HepG2 (cell line): Measurements from ENCODE around the gene NEDD8. TPM values are rescaled to one million over a fixed set of nuclear protein-coding genes. Genes with fewer than 3 reads are reported as not detected.

Source experiments
- ATAC-seq: fragments of 200-7000 bp; cut with Tn5 transposase; 3 replicates; pipeline ENCODE4 v1.9.1; 2020; ENCODE audit warnings: mild to moderate bottlenecking, moderate library complexity
- BruUV-seq: library from RNA; stranded (reverse); fragments of 400-500 nt; replicated peaks from 2 replicates; lab custom pipeline; 2021; lab: Mats Ljungman, UMichigan
- CTCF ChIA-PET: fragments of 300-600 bp; formaldehyde crosslinking; extraction: SDS; loops from one replicate; lab custom pipeline; 2021; ENCODE audit warnings: low total read pairs, inconsistent platforms, low intra/inter-chr PET ratio; lab: Yijun Ruan, JAX
- POLR2A ChIA-PET: fragments of 350-600 bp; sonication (Branson Sonifier 250); formaldehyde crosslinking; loops from one replicate; lab custom pipeline; 2020; ENCODE audit warnings: antibody characterized with exemption, inconsistent platforms; lab: Yijun Ruan, JAX
- DNase-seq: peaks from one replicate; pipeline ENCODE4 v3.0.0-alpha.2; 2015; ENCODE audit warnings: low spot score
- FAIRE-seq: peaks from 3 replicates; lab custom pipeline; 2011; peaks lifted over from hg19 to GRCh38; lab: Jason Lieb, UNC
- H2AFZ ChIP-seq: one replicate; pipeline ENCODE4 v1.6.1; 2011; ENCODE audit warnings: low read length, inconsistent platforms
- H3K27ac ChIP-seq: fragments of 300-600 bp; 3 replicates; pipeline ENCODE4 v1.8.0; 2011; ENCODE audit warnings: mixed run types, mild to moderate bottlenecking, mixed read lengths, low read length, inconsistent platforms; ENCODE audit not compliant: insufficient read depth; ENCODE audit errors: extremely low read length
- H3K27me3 ChIP-seq, 2 experiments: fragments of 200-600 bp in 1 of 2; 2 replicates in 1 of 2; 3 replicates in 1 of 2; pipeline versions ENCODE4 v1.6.0 to v1.8.0; 2011; ENCODE audit warnings: low read length in 2 of 2, mild to moderate bottlenecking in 2 of 2, moderate library complexity in 2 of 2, inconsistent platforms in 1 of 2; ENCODE audit not compliant: insufficient read depth in 2 of 2, control insufficient read depth in 1 of 2
- H3K36me3 ChIP-seq, 2 experiments: fragments of 200-600 bp in 1 of 2; replicated peaks in 1 of 2; 2 replicates in 1 of 2; 3 replicates in 1 of 2; pipeline versions ENCODE4 v1.5.1 to v1.8.0; 2011; ENCODE audit warnings: low read length in 2 of 2, inconsistent platforms in 1 of 2; ENCODE audit not compliant: insufficient read depth in 2 of 2, control insufficient read depth in 1 of 2
- H3K4me1 ChIP-seq: 2 replicates; pipeline ENCODE4 v1.5.1; 2012; ENCODE audit warnings: low read length, inconsistent platforms; ENCODE audit not compliant: insufficient read depth
- H3K4me2 ChIP-seq: 2 replicates; pipeline ENCODE4 v1.6.0; 2011; ENCODE audit warnings: low read depth, low read length, inconsistent platforms
- H3K4me3 ChIP-seq, 3 experiments: fragments of 200-600 bp in 1 of 3; sonication (generic), shearing (Covaris generic) in 1 of 3; replicated peaks in 1 of 3; 2 replicates each; pipeline ENCODE4 v1.5.1; 2011 to 2016; ENCODE audit warnings: low read length in 3 of 3, inconsistent platforms in 2 of 3, low read depth in 2 of 3, mild to moderate bottlenecking in 2 of 3, control low read depth in 1 of 3, mixed read lengths in 1 of 3; ENCODE audit not compliant: insufficient read depth in 1 of 3
- H3K79me2 ChIP-seq: one replicate; pipeline ENCODE4 v1.6.1; 2011; ENCODE audit warnings: low read length, inconsistent platforms; ENCODE audit not compliant: insufficient read depth
- H3K9ac ChIP-seq: 2 replicates; pipeline ENCODE4 v1.6.0; 2011; ENCODE audit warnings: mild to moderate bottlenecking, low read depth, low read length, inconsistent platforms; ENCODE audit not compliant: insufficient read depth
- H3K9me3 ChIP-seq: 2 replicates; pipeline ENCODE4 v1.5.1; 2012; ENCODE audit warnings: mild to moderate bottlenecking, low read length
- H4K20me1 ChIP-seq: 2 replicates; pipeline ENCODE4 v1.6.0; 2011; ENCODE audit warnings: inconsistent platforms, mild to moderate bottlenecking, low read length, moderate library complexity; ENCODE audit not compliant: insufficient read depth
- AGO2 ChIP-seq: fragments of 200-400 bp; formaldehyde crosslinking; optimal IDR thresholded peaks from 2 replicates; pipeline ENCODE3; 2017; ENCODE audit warnings: mild to moderate bottlenecking, low read depth, low read length, moderate library complexity
- AHDC1 ChIP-seq: sonication (generic); formaldehyde crosslinking; IDR thresholded peaks from 2 replicates; pipeline ENCODE4 v1.5.1; 2020; ENCODE audit warnings: mild to moderate bottlenecking, missing genetic modification reagents, borderline replicate concordance
- ATF4 ChIP-seq, 2 experiments: fragments of 450-650 bp in 1 of 2; sonication (generic) in 1 of 2; formaldehyde crosslinking; IDR thresholded peaks; 2 replicates each; pipeline versions ENCODE4 v1.5.0 to v1.8.0; 2020 to 2022; ENCODE audit warnings: mild to moderate bottlenecking in 1 of 2, missing genetic modification reagents in 1 of 2
- MAFF ChIP-seq: IDR thresholded peaks from 2 replicates; pipeline ENCODE4 v1.6.1; 2011; ENCODE audit warnings: low read depth, low read length, improper control_type of control experiment
- POGZ ChIP-seq: sonication (generic); formaldehyde crosslinking; IDR thresholded peaks from 2 replicates; pipeline ENCODE4 v1.4.0; 2020; ENCODE audit warnings: mild to moderate bottlenecking, missing genetic modification reagents
- POLR2AphosphoS5 ChIP-seq: IDR thresholded peaks from 2 replicates; pipeline ENCODE4 v1.6.1; 2012; ENCODE audit warnings: low read depth, low read length
- RBFOX2 ChIP-seq: fragments of 200-400 bp; formaldehyde crosslinking; IDR thresholded peaks from 2 replicates; pipeline ENCODE4 v1.6.1; 2017; ENCODE audit warnings: low read depth, mild to moderate bottlenecking, low read length
- REL ChIP-seq: sonication (generic); formaldehyde crosslinking; conservative IDR thresholded peaks from 2 replicates; pipeline ENCODE4 v1.8.0; 2022; ENCODE audit warnings: mild to moderate bottlenecking, missing genetic modification reagents, moderate library complexity
- SP140L ChIP-seq: sonication (generic); formaldehyde crosslinking; IDR thresholded peaks from 2 replicates; pipeline ENCODE4 v1.4.0; 2020; ENCODE audit warnings: missing genetic modification reagents, borderline replicate concordance
- ZBTB34 ChIP-seq: sonication (generic); formaldehyde crosslinking; IDR thresholded peaks from 2 replicates; pipeline ENCODE4 v1.8.0; 2022; ENCODE audit warnings: mild to moderate bottlenecking, missing genetic modification reagents
- ZNF75D ChIP-seq: sonication (generic); formaldehyde crosslinking; IDR thresholded peaks from 2 replicates; pipeline ENCODE4 v1.8.1; 2023; ENCODE audit warnings: missing genetic modification reagents, mild to moderate bottlenecking, borderline replicate concordance
- ZSCAN5A ChIP-seq: sonication (generic); formaldehyde crosslinking; IDR thresholded peaks from 2 replicates; pipeline ENCODE4 v1.8.0; 2022; ENCODE audit warnings: mild to moderate bottlenecking, missing genetic modification reagents, borderline replicate concordance
- WGBS: methylation state at CpG from one replicate; pipeline ENCODE4 v1.1.6; 2017; ENCODE audit warnings: low lambda C conversion rate; 5-methylcytosine and 5-hydroxymethylcytosine counted together
- in situ Hi-C: cut with HindIII; loops from 2 replicates; pipeline ENCODE4 v1.10.0; 2017; ENCODE audit warnings: low pct_unique_long_range_greater_than_20kb; ENCODE audit not compliant: extremely low pct_ligation_motif_present
- intact Hi-C: fragments of 100-400 bp; cut with micrococcal nuclease; formaldehyde crosslinking; loops from one replicate; pipeline ENCODE4 v1.10.0; 2022; ENCODE audit not compliant: unreplicated experiment
- polyA plus RNA-seq, 8 experiments: library from polyadenylated mRNA; depleted of rRNA in 3 of 8; stranded (reverse) in 7 of 8; unstranded in 1 of 8; fragments of >200 nt; fragmentation: Illumina TruSeq in 4 of 8; extraction: Trizol in 4 of 8; gene quantifications; 2 replicates each; pipeline versions ENCODE4 v1.2.1 to v1.2.3, GENCODE V29; 2011 to 2016; ENCODE audit warnings: low read depth in 4 of 8, missing spikeins in 1 of 8, mixed read lengths in 1 of 8; ENCODE audit not compliant: insufficient read depth in 1 of 8
- total RNA-seq, 5 experiments: library from RNA; depleted of rRNA; stranded (reverse); fragments of >200 nt; fragmentation: Illumina TruSeq; extraction: Trizol; gene quantifications; 2 replicates each; pipeline ENCODE4 v1.2.3, GENCODE V29; 2016; ENCODE audit warnings: low read depth in 1 of 5

The NEDD8 gene
- total and polyA plus RNA-seq, 2 of the 13 experiments (the other 11 are each of a cell fraction or from before 2014, with no cell fraction given), result 535 to 713 TPM

GRCh38 chr14:24204163-24205146 lies 27.7 kb downstream of the NEDD8 start:
- H3K79me2 ChIP-seq, result no peaks in the 10 kb centered on the region
- in situ Hi-C loops, result no loop called here
- no peaks in the 10 kb centered on the region for H3K4me1 ChIP-seq
- H4K20me1 ChIP-seq, result no peaks in the 10 kb centered on the region
- intact Hi-C loops, result no loop called here
- no peak overlapping the region for H3K4me2 ChIP-seq
- ATAC-seq, result no peak
- no peak for DNase-seq
- H2AFZ ChIP-seq, result no peak overlapping the region
- ChIA-PET POLR2A (interaction anchor here (0.8 to 2.9 kb wide), 6 partner anchors 8 to 63 kb away, joined by 3 to 23 read pairs (median 6); partner anchors contain the start of genes CHMP4A, EMC9, PSME2 and RNF31), CTCF (no interaction called here)
- peaks cover 32 to 41% of the 10 kb centered on the region in 2 experiments; a peak in 4 of 5 replicates for H3K36me3 ChIP-seq
- H3K4me3 ChIP-seq, result no peak overlapping the region
- no peak overlapping the region for H3K27ac ChIP-seq
- no peaks in the 10 kb centered on the region for H3K9me3 ChIP-seq
- 95% methylated on average over 7 of the region's 7 CpGs for WGBS
- H3K9ac ChIP-seq, result no peak overlapping the region
- H3K27me3 ChIP-seq, result no peaks in the 10 kb centered on the region
- no TSS peak for BruUV-seq
- FAIRE-seq, result no peak
- TF ChIP-seq ATF4 (CRISPR knock-in tag; IDR thresholded peaks at IDR 0.05) (0 out of 4 replicates have a peak, but pooled peaks of 1 of the 2 experiments have one; percentile 29), ZSCAN5A (no peak), RBFOX2 (peak; percentile 61), ZBTB34 (CRISPR knock-in tag) (no peak), ZNF75D (CRISPR knock-in tag) (no peak), SP140L (CRISPR knock-in tag) (no peak), POLR2AphosphoS5 (peak; percentile 24; the same call in 1 of the 2 replicates), AGO2 (peak; percentile 67), MAFF (peak; percentile 88), REL (CRISPR knock-in tag) (0 out of 2 replicates have a peak, but pooled peaks have one; percentile 52), POGZ (no peak), AHDC1 (CRISPR knock-in tag) (no peak)
